ENCODE results near the gene COX15. TPM values are rescaled to one million over a fixed set of nuclear protein-coding genes. Genes with fewer than 3 reads are reported as not detected.
"Not testable (repeated sequence)": the region's sequence is repeated elsewhere in the genome, so short reads cannot be mapped to it uniquely, and the experiment has no call there.

Gene COX15
- total RNA-seq, 1 donor from 2014 or later = 44.5 TPM

- Mint-ChIP-seq H3K9me3 (no peaks in the 10 kb centered on the region), H3K27me3 (no peaks in the 10 kb centered on the region), H3K4me3 (no peak overlapping the region), H3K36me3 (ENCODE audit: low read depth) (peaks cover 88% of the 10 kb centered on the region), H3K27ac (no peak overlapping the region), H3K4me1 (peaks cover 8% of the 10 kb centered on the region)
- intact Hi-C loops (cut with micrococcal nuclease) = no loop called here
- ATAC-seq (ENCODE audit: low read depth) (no peak), DNase-seq (no peak)
- TF ChIP-seq, protein P1, sequence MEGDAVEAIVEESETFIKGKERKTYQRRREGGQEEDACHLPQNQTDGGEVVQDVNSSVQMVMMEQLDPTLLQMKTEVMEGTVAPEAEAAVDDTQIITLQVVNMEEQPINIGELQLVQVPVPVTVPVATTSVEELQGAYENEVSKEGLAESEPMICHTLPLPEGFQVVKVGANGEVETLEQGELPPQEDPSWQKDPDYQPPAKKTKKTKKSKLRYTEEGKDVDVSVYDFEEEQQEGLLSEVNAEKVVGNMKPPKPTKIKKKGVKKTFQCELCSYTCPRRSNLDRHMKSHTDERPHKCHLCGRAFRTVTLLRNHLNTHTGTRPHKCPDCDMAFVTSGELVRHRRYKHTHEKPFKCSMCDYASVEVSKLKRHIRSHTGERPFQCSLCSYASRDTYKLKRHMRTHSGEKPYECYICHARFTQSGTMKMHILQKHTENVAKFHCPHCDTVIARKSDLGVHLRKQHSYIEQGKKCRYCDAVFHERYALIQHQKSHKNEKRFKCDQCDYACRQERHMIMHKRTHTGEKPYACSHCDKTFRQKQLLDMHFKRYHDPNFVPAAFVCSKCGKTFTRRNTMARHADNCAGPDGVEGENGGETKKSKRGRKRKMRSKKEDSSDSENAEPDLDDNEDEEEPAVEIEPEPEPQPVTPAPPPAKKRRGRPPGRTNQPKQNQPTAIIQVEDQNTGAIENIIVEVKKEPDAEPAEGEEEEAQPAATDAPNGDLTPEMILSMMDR (IDR thresholded peaks at IDR 0.05) = no peak
- CTCF ChIA-PET = no interaction called here
- POLR2A ChIA-PET = no interaction called here
Observed at GRCh38 chr10:99754670-99755069, 22.7 kb upstream of the COX15 start.

DNA sequence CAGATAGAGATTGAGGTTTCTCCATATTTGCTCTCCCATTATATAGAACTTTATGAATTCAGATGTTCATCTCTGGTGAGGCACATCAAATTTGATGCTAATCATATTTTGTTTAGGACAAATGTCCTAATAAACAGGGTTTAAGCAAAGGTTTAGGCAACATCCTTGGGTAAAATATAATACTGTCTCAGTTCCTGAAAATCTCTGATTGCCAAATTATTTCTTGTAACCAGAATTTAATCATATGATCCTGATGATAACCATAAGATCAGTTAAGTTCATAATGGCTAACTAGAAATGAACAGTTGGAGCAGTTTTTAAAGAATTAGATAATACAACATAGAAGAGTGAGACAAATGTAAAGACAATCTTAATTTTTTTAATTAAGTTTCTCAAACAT, 18.7 kb upstream of the COX15 start:
- TF ChIP-seq, protein P1 (IDR thresholded peaks at IDR 0.05) = no peak
- ChIA-PET POLR2A (no interaction called here), CTCF (no interaction called here)
- Mint-ChIP-seq H3K4me3 (no peak overlapping the region), H3K27me3 (no peaks in the 10 kb centered on the region), H3K27ac (no peak overlapping the region), H3K36me3 (ENCODE audit: low read depth) (peaks cover 82% of the 10 kb centered on the region), H3K9me3 (no peaks in the 10 kb centered on the region), H3K4me1 (no peaks in the 10 kb centered on the region)
- DNase-seq (no peak), ATAC-seq (ENCODE audit: low read depth) (no peak)
- intact Hi-C loops (cut with micrococcal nuclease) = no loop called here

GRCh38 chr10:99748823-99749451, 17.0 kb upstream of the COX15 start:
- DNase-seq = no peak
- Mint-ChIP-seq H3K4me1 (no peaks in the 10 kb centered on the region), H3K27me3 (no peaks in the 10 kb centered on the region), H3K4me3 (no peak overlapping the region), H3K9me3 (no peaks in the 10 kb centered on the region), H3K36me3 (ENCODE audit: low read depth) (peaks cover 79% of the 10 kb centered on the region), H3K27ac (no peak overlapping the region)
- ATAC-seq (ENCODE audit: low read depth) = no peak
- ChIA-PET POLR2A (no interaction called here), CTCF (no interaction called here)
- intact Hi-C loops (cut with micrococcal nuclease) = no loop called here
- TF ChIP-seq, protein P1 (IDR thresholded peaks at IDR 0.05) = no peak

- POLR2A ChIA-PET; ATAC-seq (ENCODE audit: low read depth); CTCF ChIA-PET; H3K4me1 Mint-ChIP-seq; H3K27me3 Mint-ChIP-seq; H3K4me3 Mint-ChIP-seq; DNase-seq; intact Hi-C loops (cut with micrococcal nuclease); H3K9me3 Mint-ChIP-seq; H3K27ac Mint-ChIP-seq: not testable (repeated sequence)
- H3K36me3 Mint-ChIP-seq (ENCODE audit: low read depth) = peaks cover 84% of the 10 kb centered on the region
Observed at GRCh38 chr10:99746166-99746565, 14.2 kb upstream of the COX15 start.

DNA sequence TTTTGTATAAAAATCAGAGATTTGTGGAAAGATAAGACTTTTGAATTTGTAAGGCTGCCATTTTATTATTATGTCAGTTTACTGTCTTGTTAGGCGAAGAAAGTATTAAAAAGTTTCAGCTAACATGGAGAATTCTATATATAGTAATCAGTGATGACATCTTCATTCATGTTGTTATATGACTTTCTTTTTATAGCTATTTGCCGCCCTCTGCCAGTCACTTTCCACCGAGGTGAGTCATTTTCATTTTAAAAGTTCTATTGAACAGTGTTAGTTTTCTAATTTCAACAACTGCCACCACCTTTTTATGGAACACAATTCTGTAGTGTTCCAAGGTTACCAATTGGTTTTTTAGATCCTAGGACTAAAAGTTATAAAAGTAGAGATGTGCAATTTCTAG, 11.9 kb upstream of the COX15 start:
- POLR2A ChIA-PET = no interaction called here
- ATAC-seq (ENCODE audit: low read depth) (no peak), DNase-seq (no peak)
- H3K4me3 Mint-ChIP-seq = no peak overlapping the region
- TF ChIP-seq, protein P1 (IDR thresholded peaks at IDR 0.05) = no peak
- H3K36me3 Mint-ChIP-seq (ENCODE audit: low read depth) = peaks cover 87% of the 10 kb centered on the region
- no peak overlapping the region for H3K27ac Mint-ChIP-seq
- intact Hi-C loops (cut with micrococcal nuclease) = no loop called here
- no peaks in the 10 kb centered on the region for H3K4me1 Mint-ChIP-seq
- no peaks in the 10 kb centered on the region for H3K27me3 Mint-ChIP-seq
- H3K9me3 Mint-ChIP-seq = peaks cover 15% of the 10 kb centered on the region
- CTCF ChIA-PET = no interaction called here

DNA sequence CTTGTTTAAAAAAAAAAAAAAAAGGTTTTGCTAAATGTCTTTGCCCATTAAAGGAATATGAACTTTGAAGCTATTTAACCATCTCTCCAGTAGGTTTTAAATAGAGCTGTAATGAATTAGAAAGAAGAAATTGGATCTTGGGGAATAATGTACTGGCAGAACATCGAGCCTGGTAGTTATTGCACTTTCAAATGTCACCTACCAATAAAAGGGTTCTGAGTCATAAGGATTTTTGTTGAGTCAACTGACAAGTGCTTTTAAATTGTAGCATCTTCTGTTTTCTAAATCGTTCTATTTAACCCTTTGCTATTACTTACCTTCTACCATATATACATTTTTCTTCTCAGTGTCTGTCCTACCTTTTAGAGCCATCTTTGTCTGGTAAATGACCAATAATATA, 10.8 kb upstream of the COX15 start:
- POLR2A ChIA-PET = no interaction called here
- no peak for DNase-seq

More for the DNA sequence above, 10.8 kb upstream of the COX15 start:
- CTCF ChIA-PET = no interaction called here
- TF ChIP-seq, protein P1 (IDR thresholded peaks at IDR 0.05) = no peak
- intact Hi-C loops (cut with micrococcal nuclease) = no loop called here
- Mint-ChIP-seq H3K4me3 (no peak overlapping the region), H3K4me1 (no peaks in the 10 kb centered on the region), H3K9me3 (peaks cover 15% of the 10 kb centered on the region), H3K27ac (no peak overlapping the region), H3K36me3 (ENCODE audit: low read depth) (peaks cover 83% of the 10 kb centered on the region), H3K27me3 (no peaks in the 10 kb centered on the region)
- no peak for ATAC-seq (ENCODE audit: low read depth)
